GM23338 (cell line): ENCODE data around the gene EVC2. TPM values are rescaled to one million over a fixed set of nuclear protein-coding genes. Genes with fewer than 3 reads are reported as not detected.

Experiments used
- ATAC-seq: fragments of 200-7000 bp; cut with Tn5 transposase; 3 replicates; pipeline ENCODE4 v1.9.1; 2020
- DNase-seq: peaks from one replicate; pipeline ENCODE4 v3.0.0-alpha.2; 2015; ENCODE audit warnings: low spot score
- H2AFZ ChIP-seq: fragments of 200-600 bp; sonication (generic); 2 replicates; pipeline ENCODE4 v1.8.0; 2016; ENCODE audit warnings: antibody characterized with exemption, mild to moderate bottlenecking, moderate library complexity
- H3F3A ChIP-seq: fragments of 200-600 bp; sonication (generic); replicated peaks from 2 replicates; pipeline ENCODE4 v1.8.0; 2017; ENCODE audit warnings: antibody characterized with exemption, mixed run types, low read depth
- H3K27ac ChIP-seq: fragments of 200-600 bp; sonication (generic); 2 replicates; pipeline ENCODE4 v1.6.1; 2016; ENCODE audit warnings: low read depth
- H3K27me3 ChIP-seq: fragments of 200-600 bp; sonication (generic); 2 replicates; pipeline ENCODE4 v1.8.0; 2016; ENCODE audit warnings: mild to moderate bottlenecking, mixed run types, moderate library complexity; ENCODE audit not compliant: insufficient read depth
- H3K36me3 ChIP-seq: fragments of 200-600 bp; sonication (generic); 2 replicates; pipeline ENCODE4 v1.8.0; 2016; ENCODE audit warnings: mild to moderate bottlenecking; ENCODE audit not compliant: insufficient read depth
- H3K4me1 ChIP-seq: fragments of 200-600 bp; sonication (generic); 2 replicates; pipeline ENCODE4 v1.8.0; 2016; ENCODE audit warnings: mild to moderate bottlenecking, moderate library complexity; ENCODE audit not compliant: insufficient read depth
- H3K4me2 ChIP-seq: fragments of 200-600 bp; sonication (generic); 2 replicates; pipeline ENCODE4 v1.7.1; 2017; ENCODE audit warnings: mixed run types
- H3K4me3 ChIP-seq: fragments of 200-600 bp; sonication (generic); 2 replicates; pipeline ENCODE4 v1.6.1; 2016; ENCODE audit warnings: mixed run types
- H3K79me2 ChIP-seq: fragments of 200-600 bp; sonication (generic); replicated peaks from 2 replicates; pipeline ENCODE4 v1.8.0; 2017; ENCODE audit warnings: mild to moderate bottlenecking; ENCODE audit not compliant: insufficient read depth
- H3K9me2 ChIP-seq: fragments of 200-600 bp; sonication (generic); 2 replicates; pipeline ENCODE4 v1.8.0; 2017; ENCODE audit not compliant: insufficient read depth
- H4K20me1 ChIP-seq: fragments of 200-600 bp; sonication (generic); replicated peaks from 2 replicates; pipeline ENCODE4 v1.8.0; 2017; ENCODE audit warnings: mild to moderate bottlenecking; ENCODE audit not compliant: insufficient read depth
- H3K27ac Mint-ChIP-seq: 2 replicates; pipeline ENCODE4 v1.8.0; 2020; ENCODE audit warnings: inconsistent platforms, mild to moderate bottlenecking, moderate library complexity, mixed read lengths
- H3K27me3 Mint-ChIP-seq: 3 replicates; pipeline ENCODE4 v1.8.0; 2022; ENCODE audit warnings: low read depth, mild to moderate bottlenecking, moderate library complexity, mixed read lengths, inconsistent platforms; ENCODE audit not compliant: insufficient read depth, poor library complexity
- H3K36me3 Mint-ChIP-seq: 3 replicates; pipeline ENCODE4 v1.8.0; 2021; ENCODE audit warnings: low read depth, mild to moderate bottlenecking, inconsistent platforms, moderate library complexity, mixed read lengths
- H3K4me1 Mint-ChIP-seq: 3 replicates; pipeline ENCODE4 v1.8.0; 2020; ENCODE audit warnings: mild to moderate bottlenecking, inconsistent platforms, mixed read lengths
- H3K4me3 Mint-ChIP-seq: 3 replicates; pipeline ENCODE4 v1.8.0; 2021; ENCODE audit warnings: moderate library complexity, mild to moderate bottlenecking, inconsistent platforms, mixed read lengths
- H3K9me3 Mint-ChIP-seq: 3 replicates; pipeline ENCODE4 v1.8.0; 2020; ENCODE audit warnings: moderate library complexity, mild to moderate bottlenecking, inconsistent platforms, mixed read lengths
- CREB1 ChIP-seq: fragments of 250-450 bp; sonication (Bioruptor Pico); IDR thresholded peaks from 2 replicates; pipeline ENCODE4 v1.5.0; 2020; ENCODE audit warnings: low read depth, mild to moderate bottlenecking, moderate library complexity
- EZH2phosphoT487 ChIP-seq: fragments of 200-600 bp; sonication (generic); IDR thresholded peaks from one replicate; pipeline ENCODE4 v1.8.1; 2018; ENCODE audit warnings: antibody characterized with exemption; ENCODE audit not compliant: unreplicated experiment
- JUNB ChIP-seq: IDR thresholded peaks from one replicate; pipeline ENCODE4 v1.6.1; 2016; ENCODE audit warnings: antibody characterized with exemption; ENCODE audit not compliant: unreplicated experiment
- NANOG ChIP-seq: IDR thresholded peaks from 2 replicates; pipeline ENCODE4 v1.6.1; 2016; ENCODE audit warnings: antibody characterized with exemption, borderline replicate concordance
- ZNF331 ChIP-seq: fragments of 250-450 bp; sonication (Bioruptor Pico); IDR thresholded peaks from 2 replicates; pipeline ENCODE4 v1.5.0; 2020; ENCODE audit warnings: low read depth, mild to moderate bottlenecking, moderate library complexity
- polyA plus RNA-seq: library from polyadenylated mRNA; unstranded; fragments of >200 nt; fragmentation: Nextera tagmentation; extraction: Ambion mirVana; gene quantifications from 2 replicates; pipeline ENCODE4 v1.2.1, GENCODE V29; 2016
- total RNA-seq: library from RNA; depleted of rRNA; stranded (reverse); fragments of >200 nt; shearing (Covaris generic); gene quantifications from 2 replicates; pipeline ENCODE4 v1.2.3, GENCODE V29; 2014
- TF ChIP-seq, protein P1 (sequence below): fragments of 250-450 bp; sonication (Bioruptor Pico); IDR thresholded peaks from 2 replicates; pipeline ENCODE4 v1.5.0; 2020; ENCODE audit warnings: mild to moderate bottlenecking, moderate library complexity
- TF ChIP-seq, protein P2 (sequence below): IDR thresholded peaks from 2 replicates; pipeline ENCODE4 v1.6.1; 2016; ENCODE audit warnings: antibody characterized with exemption
- TF ChIP-seq, protein P3 (sequence below), 2 experiments: fragments of 200-600 bp in 1 of 2; sonication (generic) in 1 of 2; conservative IDR thresholded peaks; 2 replicates each; pipeline versions ENCODE4 v1.5.1 to v1.6.1; 2016 to 2017; ENCODE audit warnings: antibody characterized with exemption in 2 of 2, low read depth in 2 of 2, mild to moderate bottlenecking in 2 of 2, moderate library complexity in 1 of 2

EVC2 gene
- total and polyA plus RNA-seq, 2 experiments from 2014 or later, result 3.4 to 11.5 TPM

DNA sequence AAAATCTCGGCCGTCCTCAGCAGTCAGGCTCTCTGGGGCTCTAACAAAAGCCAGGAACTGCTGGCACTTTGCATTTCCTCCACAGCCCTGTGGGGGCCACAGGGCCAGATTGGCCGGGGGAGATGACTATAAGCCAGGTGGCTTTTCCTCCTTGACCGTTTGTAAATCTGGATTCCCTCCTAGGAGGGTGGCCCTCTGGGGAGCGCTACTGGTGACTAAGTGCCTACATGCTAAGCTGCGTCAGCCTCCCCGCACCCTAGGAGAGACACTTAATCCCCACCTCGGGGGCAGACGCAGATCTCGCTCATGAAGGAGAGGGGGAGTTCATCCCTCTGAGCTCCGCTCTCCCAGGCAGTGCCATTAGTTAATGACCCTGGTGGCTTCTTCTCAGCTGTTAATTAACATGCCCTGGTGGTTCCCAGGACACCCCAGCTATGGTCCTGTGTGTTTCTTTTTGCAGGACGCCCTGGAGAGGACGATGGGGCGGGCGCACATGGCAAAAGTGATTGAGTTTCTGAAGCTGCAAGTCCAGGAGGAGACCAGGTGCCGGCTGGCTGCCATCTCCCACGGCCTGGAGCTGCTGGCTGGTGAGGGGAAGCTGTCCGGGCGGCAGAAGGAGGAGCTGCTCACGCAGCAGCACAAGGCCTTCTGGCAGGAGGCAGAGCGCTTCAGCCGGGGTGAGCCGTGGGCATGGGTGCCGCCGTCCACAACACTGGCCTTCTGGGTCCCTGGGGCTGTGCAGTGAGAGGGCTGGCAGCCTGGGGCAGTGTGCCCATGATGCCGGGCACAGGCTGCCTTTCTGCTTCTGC lies 44.2 kb upstream of the EVC2 start:
- no peaks in the 10 kb centered on the region for H3K9me3 Mint-ChIP-seq

DNA sequence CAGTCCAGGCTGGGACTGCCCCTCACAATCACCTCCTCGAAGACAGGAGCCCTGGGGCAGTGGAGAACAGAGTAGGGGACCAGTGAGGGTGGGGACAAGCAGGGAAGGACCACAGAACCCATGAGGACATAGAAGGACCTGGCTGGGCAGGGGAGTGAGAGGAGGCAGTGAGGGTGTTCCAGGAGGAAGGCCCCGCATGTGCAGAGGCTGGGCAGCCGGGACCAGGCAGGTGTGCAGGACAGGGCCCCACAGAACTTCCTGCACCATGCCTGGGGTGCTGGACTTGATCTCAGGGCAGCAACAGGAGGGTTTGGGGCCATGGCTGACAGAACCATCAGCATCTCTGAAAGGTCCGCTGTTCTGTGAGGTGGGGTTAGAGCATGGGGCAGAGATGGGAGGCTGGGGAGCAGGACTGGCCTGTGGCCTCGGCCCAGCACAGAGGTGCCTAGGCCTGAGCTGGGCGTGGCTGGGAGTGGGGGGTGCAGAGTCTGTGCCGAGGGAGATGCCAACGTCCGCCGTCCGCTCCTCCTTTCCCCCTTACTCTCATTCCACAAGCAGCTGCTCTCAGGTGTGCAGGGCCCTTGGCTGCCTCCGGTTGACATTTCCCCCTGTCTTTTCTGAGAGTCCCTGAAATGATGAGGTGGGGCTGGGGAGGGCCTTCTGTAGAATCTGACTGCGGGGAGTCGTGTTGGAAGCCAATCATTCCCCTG lies 43.5 kb upstream of the EVC2 start:
- Histone ChIP-seq H3K4me1 (peaks cover 22% of the 10 kb centered on the region), H3K79me2 (no peaks in the 10 kb centered on the region), H3K4me2 (peak overlapping the region; percentile 49), H3K9me2 (no peaks in the 10 kb centered on the region), H2AFZ (no peak overlapping the region), H3K27ac (peak overlapping the region; percentile 76; the same call in 1 of the 2 replicates), H3K36me3 (no peaks in the 10 kb centered on the region), H3F3A (no peaks in the 10 kb centered on the region), H3K4me3 (no peak overlapping the region), H3K27me3 (no peaks in the 10 kb centered on the region), H4K20me1 (no peaks in the 10 kb centered on the region)
- Mint-ChIP-seq H3K27ac (peak overlapping the region; percentile 92), H3K4me1 (peaks cover 37% of the 10 kb centered on the region), H3K27me3 (peaks cover 10% of the 10 kb centered on the region), H3K36me3 (peaks cover 44% of the 10 kb centered on the region), H3K9me3 (no peaks in the 10 kb centered on the region), H3K4me3 (peak overlapping the region; percentile 36; the same call in 2 of the 3 replicates)
- DNase-seq, result no peak
- no peak for ATAC-seq
- TF ChIP-seq, protein P1, sequence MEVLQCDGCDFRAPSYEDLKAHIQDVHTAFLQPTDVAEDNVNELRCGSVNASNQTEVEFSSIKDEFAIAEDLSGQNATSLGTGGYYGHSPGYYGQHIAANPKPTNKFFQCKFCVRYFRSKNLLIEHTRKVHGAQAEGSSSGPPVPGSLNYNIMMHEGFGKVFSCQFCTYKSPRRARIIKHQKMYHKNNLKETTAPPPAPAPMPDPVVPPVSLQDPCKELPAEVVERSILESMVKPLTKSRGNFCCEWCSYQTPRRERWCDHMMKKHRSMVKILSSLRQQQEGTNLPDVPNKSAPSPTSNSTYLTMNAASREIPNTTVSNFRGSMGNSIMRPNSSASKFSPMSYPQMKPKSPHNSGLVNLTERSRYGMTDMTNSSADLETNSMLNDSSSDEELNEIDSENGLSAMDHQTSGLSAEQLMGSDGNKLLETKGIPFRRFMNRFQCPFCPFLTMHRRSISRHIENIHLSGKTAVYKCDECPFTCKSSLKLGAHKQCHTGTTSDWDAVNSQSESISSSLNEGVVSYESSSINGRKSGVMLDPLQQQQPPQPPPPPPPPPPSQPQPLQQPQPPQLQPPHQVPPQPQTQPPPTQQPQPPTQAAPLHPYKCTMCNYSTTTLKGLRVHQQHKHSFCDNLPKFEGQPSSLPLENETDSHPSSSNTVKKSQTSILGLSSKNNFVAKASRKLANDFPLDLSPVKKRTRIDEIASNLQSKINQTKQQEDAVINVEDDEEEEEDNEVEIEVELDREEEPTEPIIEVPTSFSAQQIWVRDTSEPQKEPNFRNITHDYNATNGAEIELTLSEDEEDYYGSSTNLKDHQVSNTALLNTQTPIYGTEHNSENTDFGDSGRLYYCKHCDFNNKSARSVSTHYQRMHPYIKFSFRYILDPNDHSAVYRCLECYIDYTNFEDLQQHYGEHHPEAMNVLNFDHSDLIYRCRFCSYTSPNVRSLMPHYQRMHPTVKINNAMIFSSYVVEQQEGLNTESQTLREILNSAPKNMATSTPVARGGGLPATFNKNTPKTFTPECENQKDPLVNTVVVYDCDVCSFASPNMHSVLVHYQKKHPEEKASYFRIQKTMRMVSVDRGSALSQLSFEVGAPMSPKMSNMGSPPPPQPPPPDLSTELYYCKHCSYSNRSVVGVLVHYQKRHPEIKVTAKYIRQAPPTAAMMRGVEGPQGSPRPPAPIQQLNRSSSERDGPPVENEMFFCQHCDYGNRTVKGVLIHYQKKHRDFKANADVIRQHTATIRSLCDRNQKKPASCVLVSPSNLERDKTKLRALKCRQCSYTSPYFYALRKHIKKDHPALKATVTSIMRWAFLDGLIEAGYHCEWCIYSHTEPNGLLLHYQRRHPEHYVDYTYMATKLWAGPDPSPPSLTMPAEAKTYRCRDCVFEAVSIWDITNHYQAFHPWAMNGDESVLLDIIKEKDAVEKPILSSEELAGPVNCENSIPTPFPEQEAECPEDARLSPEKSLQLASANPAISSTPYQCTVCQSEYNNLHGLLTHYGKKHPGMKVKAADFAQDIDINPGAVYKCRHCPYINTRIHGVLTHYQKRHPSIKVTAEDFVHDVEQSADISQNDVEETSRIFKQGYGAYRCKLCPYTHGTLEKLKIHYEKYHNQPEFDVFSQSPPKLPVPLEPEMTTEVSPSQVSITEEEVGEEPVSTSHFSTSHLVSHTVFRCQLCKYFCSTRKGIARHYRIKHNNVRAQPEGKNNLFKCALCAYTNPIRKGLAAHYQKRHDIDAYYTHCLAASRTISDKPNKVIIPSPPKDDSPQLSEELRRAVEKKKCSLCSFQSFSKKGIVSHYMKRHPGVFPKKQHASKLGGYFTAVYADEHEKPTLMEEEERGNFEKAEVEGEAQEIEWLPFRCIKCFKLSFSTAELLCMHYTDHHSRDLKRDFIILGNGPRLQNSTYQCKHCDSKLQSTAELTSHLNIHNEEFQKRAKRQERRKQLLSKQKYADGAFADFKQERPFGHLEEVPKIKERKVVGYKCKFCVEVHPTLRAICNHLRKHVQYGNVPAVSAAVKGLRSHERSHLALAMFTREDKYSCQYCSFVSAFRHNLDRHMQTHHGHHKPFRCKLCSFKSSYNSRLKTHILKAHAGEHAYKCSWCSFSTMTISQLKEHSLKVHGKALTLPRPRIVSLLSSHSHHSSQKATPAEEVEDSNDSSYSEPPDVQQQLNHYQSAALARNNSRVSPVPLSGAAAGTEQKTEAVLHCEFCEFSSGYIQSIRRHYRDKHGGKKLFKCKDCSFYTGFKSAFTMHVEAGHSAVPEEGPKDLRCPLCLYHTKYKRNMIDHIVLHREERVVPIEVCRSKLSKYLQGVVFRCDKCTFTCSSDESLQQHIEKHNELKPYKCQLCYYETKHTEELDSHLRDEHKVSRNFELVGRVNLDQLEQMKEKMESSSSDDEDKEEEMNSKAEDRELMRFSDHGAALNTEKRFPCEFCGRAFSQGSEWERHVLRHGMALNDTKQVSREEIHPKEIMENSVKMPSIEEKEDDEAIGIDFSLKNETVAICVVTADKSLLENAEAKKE, result no peak
- no peak for TF ChIP-seq NANOG
- TF ChIP-seq JUNB, result no peak
- TF ChIP-seq EZH2phosphoT487, result no peak
- TF ChIP-seq ZNF331 (CRISPR knock-in tag), result no peak
- TF ChIP-seq, protein P2, sequence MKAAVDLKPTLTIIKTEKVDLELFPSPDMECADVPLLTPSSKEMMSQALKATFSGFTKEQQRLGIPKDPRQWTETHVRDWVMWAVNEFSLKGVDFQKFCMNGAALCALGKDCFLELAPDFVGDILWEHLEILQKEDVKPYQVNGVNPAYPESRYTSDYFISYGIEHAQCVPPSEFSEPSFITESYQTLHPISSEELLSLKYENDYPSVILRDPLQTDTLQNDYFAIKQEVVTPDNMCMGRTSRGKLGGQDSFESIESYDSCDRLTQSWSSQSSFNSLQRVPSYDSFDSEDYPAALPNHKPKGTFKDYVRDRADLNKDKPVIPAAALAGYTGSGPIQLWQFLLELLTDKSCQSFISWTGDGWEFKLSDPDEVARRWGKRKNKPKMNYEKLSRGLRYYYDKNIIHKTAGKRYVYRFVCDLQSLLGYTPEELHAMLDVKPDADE, result no peak

More for the DNA sequence above, 44.2 kb upstream of the EVC2 start:
- no peak overlapping the region for H3K27ac ChIP-seq
- Mint-ChIP-seq H3K27me3 (peaks cover 13% of the 10 kb centered on the region), H3K36me3 (peaks cover 50% of the 10 kb centered on the region), H3K27ac (peak overlapping the region; percentile 92), H3K4me1 (peaks cover 37% of the 10 kb centered on the region), H3K4me3 (peak overlapping the region; percentile 36)
- peak; percentile 92 for ATAC-seq
- peaks cover 22% of the 10 kb centered on the region for H3K4me1 ChIP-seq
- H4K20me1 ChIP-seq, result no peaks in the 10 kb centered on the region
- no peaks in the 10 kb centered on the region for H3K9me2 ChIP-seq
- H3K36me3 ChIP-seq, result no peaks in the 10 kb centered on the region
- H3K4me3 ChIP-seq, result peak overlapping the region; percentile 18; the same call in 1 of the 2 replicates
- no peaks in the 10 kb centered on the region for H3K27me3 ChIP-seq
- H3K4me2 ChIP-seq, result peak overlapping the region; percentile 49
- no peaks in the 10 kb centered on the region for H3K79me2 ChIP-seq
- DNase-seq, result peak; percentile 87
- TF ChIP-seq, protein P3, sequence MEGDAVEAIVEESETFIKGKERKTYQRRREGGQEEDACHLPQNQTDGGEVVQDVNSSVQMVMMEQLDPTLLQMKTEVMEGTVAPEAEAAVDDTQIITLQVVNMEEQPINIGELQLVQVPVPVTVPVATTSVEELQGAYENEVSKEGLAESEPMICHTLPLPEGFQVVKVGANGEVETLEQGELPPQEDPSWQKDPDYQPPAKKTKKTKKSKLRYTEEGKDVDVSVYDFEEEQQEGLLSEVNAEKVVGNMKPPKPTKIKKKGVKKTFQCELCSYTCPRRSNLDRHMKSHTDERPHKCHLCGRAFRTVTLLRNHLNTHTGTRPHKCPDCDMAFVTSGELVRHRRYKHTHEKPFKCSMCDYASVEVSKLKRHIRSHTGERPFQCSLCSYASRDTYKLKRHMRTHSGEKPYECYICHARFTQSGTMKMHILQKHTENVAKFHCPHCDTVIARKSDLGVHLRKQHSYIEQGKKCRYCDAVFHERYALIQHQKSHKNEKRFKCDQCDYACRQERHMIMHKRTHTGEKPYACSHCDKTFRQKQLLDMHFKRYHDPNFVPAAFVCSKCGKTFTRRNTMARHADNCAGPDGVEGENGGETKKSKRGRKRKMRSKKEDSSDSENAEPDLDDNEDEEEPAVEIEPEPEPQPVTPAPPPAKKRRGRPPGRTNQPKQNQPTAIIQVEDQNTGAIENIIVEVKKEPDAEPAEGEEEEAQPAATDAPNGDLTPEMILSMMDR (conservative IDR thresholded peaks at IDR 0.05; ENCODE audit: low read depth in 2 of 2), result no peak
- peak; percentile 30; the same call in 1 of the 2 replicates for TF ChIP-seq CREB1 (CRISPR knock-in tag)
- no peak overlapping the region for H2AFZ ChIP-seq
- no peaks in the 10 kb centered on the region for H3F3A ChIP-seq
